HepG2 (cell line): ENCODE results near the gene TOR4A. TPM values are rescaled to one million over a fixed set of nuclear protein-coding genes. Genes with fewer than 3 reads are reported as not detected.
A peak's percentile ranks its signal among the peaks of the same experiment; 100 is the strongest.

Source experiments
- EED ChIP-seq: sonication (generic); formaldehyde crosslinking; IDR thresholded peaks from 2 replicates; pipeline ENCODE4 v1.5.0; 2020; ENCODE audit warnings: mild to moderate bottlenecking, missing genetic modification reagents
- HHEX ChIP-seq: IDR thresholded peaks from 2 replicates; pipeline ENCODE4 v1.6.1; 2016; ENCODE audit warnings: control low read depth
- HOXA3 ChIP-seq: sonication (generic); formaldehyde crosslinking; IDR thresholded peaks from 2 replicates; pipeline ENCODE4 v1.5.0; 2020; ENCODE audit warnings: missing genetic modification reagents
- KDM2A ChIP-seq: sonication (generic); formaldehyde crosslinking; IDR thresholded peaks from 2 replicates; pipeline ENCODE4 v1.4.0; 2020; ENCODE audit warnings: low read depth, missing genetic modification reagents, borderline replicate concordance
- MAZ ChIP-seq, 2 experiments: sonication (generic) in 1 of 2; formaldehyde crosslinking in 1 of 2; IDR thresholded peaks; 2 replicates each; pipeline versions ENCODE4 v1.5.0 to v1.6.1; 2012 to 2020; ENCODE audit warnings: low read depth in 2 of 2, mild to moderate bottlenecking in 2 of 2, borderline replicate concordance in 1 of 2, improper control_type of control experiment in 1 of 2, low read length in 1 of 2, missing genetic modification reagents in 1 of 2, moderate library complexity in 1 of 2
- SALL1 ChIP-seq: sonication (generic); formaldehyde crosslinking; IDR thresholded peaks from 2 replicates; pipeline ENCODE4 v1.8.0; 2022; ENCODE audit warnings: mild to moderate bottlenecking, missing genetic modification reagents
- ZBTB20 ChIP-seq: sonication (generic); formaldehyde crosslinking; IDR thresholded peaks from 2 replicates; pipeline ENCODE4 v1.8.1; 2023; ENCODE audit warnings: missing genetic modification reagents, low read depth, mild to moderate bottlenecking, borderline replicate concordance
- ZBTB7B ChIP-seq: sonication (generic); formaldehyde crosslinking; IDR thresholded peaks from 2 replicates; pipeline ENCODE4 v1.4.0; 2020; ENCODE audit warnings: missing genetic modification reagents
- ZFP1 ChIP-seq: IDR thresholded peaks from 2 replicates; pipeline ENCODE4 v1.6.1; 2016
- ZFP90 ChIP-seq: sonication (generic); formaldehyde crosslinking; IDR thresholded peaks from 2 replicates; pipeline ENCODE4 v1.8.0; 2022; ENCODE audit warnings: missing genetic modification reagents, mild to moderate bottlenecking, inconsistent platforms, borderline replicate concordance
- ZNF333 ChIP-seq: sonication (generic); formaldehyde crosslinking; IDR thresholded peaks from 2 replicates; pipeline ENCODE4 v1.4.0; 2020; ENCODE audit warnings: mild to moderate bottlenecking, missing genetic modification reagents, borderline replicate concordance
- ZNF337 ChIP-seq: sonication (generic); formaldehyde crosslinking; IDR thresholded peaks from 2 replicates; pipeline ENCODE4 v1.5.1; 2020; ENCODE audit warnings: missing genetic modification reagents, low read depth, mild to moderate bottlenecking, borderline replicate concordance
- ZNF550 ChIP-seq: sonication (generic); formaldehyde crosslinking; IDR thresholded peaks from 2 replicates; pipeline ENCODE4 v1.4.0; 2020; ENCODE audit warnings: mild to moderate bottlenecking, missing genetic modification reagents, borderline replicate concordance
- polyA plus RNA-seq, 8 experiments: library from polyadenylated mRNA; depleted of rRNA in 3 of 8; stranded (reverse) in 7 of 8; unstranded in 1 of 8; fragments of >200 nt; fragmentation: Illumina TruSeq in 4 of 8; extraction: Trizol in 4 of 8; gene quantifications; 2 replicates each; pipeline versions ENCODE4 v1.2.1 to v1.2.3, GENCODE V29; 2011 to 2016; ENCODE audit warnings: low read depth in 4 of 8, missing spikeins in 1 of 8, mixed read lengths in 1 of 8; ENCODE audit not compliant: insufficient read depth in 1 of 8
- total RNA-seq, 5 experiments: library from RNA; depleted of rRNA; stranded (reverse); fragments of >200 nt; fragmentation: Illumina TruSeq; extraction: Trizol; gene quantifications; 2 replicates each; pipeline ENCODE4 v1.2.3, GENCODE V29; 2016; ENCODE audit warnings: low read depth in 1 of 5
- TF ChIP-seq, protein P1 (sequence below): sonication (generic); formaldehyde crosslinking; IDR thresholded peaks from 2 replicates; pipeline ENCODE4 v1.4.0; 2020; ENCODE audit warnings: mild to moderate bottlenecking, missing genetic modification reagents
- TF ChIP-seq, protein P2 (sequence below): sonication (generic); formaldehyde crosslinking; IDR thresholded peaks from 2 replicates; pipeline ENCODE4 v1.4.0; 2020; ENCODE audit warnings: missing genetic modification reagents, mild to moderate bottlenecking, borderline replicate concordance
- TF ChIP-seq, protein P3 (sequence below), 2 experiments: sonication (generic) in 1 of 2; formaldehyde crosslinking in 1 of 2; IDR thresholded peaks; 2 replicates each; pipeline versions ENCODE4 v1.5.1 to v1.6.1; 2011 to 2020; ENCODE audit warnings: borderline replicate concordance in 1 of 2, low read depth in 1 of 2, low read length in 1 of 2, mild to moderate bottlenecking in 1 of 2, missing genetic modification reagents in 1 of 2, moderate library complexity in 1 of 2
- TF ChIP-seq, protein P4 (sequence below): sonication (generic); formaldehyde crosslinking; IDR thresholded peaks from 2 replicates; pipeline ENCODE4 v1.5.0; 2020; ENCODE audit warnings: mild to moderate bottlenecking, missing genetic modification reagents, borderline replicate concordance

The TOR4A gene
- total and polyA plus RNA-seq, 2 of the 13 experiments (the other 11 are each of a cell fraction or from before 2014, with no cell fraction given) = 11.1 to 14.2 TPM

DNA sequence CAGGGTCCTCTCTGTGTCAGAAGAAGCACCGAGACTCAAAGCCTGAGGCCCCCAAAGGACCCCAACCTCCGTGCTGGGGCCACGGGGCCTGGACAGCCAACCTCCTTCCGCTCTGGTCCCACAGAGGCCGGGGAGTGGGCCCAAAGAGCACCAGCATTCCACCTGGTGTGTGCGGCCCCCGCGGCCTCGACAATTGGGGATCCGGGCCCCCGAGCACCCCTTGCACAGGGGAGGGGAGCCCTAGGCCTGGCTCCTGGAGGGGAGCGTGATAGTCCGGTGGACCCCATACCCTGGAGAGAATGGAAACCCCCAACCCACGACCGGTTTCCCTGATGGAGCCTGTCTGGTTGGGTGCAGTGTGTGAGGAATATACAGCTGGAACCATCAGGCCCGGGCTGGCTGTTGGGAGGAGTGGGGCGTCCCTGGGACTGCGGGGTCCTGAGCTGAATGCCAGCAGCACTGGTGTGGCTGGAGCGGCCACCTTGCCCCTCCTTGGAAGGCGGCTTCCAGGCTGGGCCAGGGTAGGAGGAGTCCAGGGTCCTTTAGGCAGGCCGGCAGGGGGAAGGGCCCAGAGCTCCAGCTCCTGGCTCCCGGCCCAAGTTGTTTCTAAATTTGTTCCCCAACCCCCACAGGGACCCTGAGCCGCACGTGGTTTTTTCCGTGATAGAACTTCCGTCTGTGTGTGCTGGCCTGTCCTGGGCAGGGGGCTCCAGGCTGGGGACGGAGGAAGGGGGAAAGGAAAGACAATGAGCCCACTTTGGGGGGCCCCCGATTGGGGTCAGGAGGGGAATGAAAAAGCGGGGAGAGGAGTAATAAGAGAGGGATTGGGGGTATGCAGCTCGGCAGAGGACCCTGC lies 825 bp upstream of the TOR4A start (continued):
- TF ChIP-seq ZNF337 (CRISPR knock-in tag) = no peak
- peak; percentile 13 for TF ChIP-seq ZBTB7B (CRISPR knock-in tag)
- TF ChIP-seq KDM2A = peak; percentile 60; the same call in 1 of the 2 replicates
- TF ChIP-seq, protein P1, sequence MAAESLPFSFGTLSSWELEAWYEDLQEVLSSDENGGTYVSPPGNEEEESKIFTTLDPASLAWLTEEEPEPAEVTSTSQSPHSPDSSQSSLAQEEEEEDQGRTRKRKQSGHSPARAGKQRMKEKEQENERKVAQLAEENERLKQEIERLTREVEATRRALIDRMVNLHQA (CRISPR knock-in tag) = no peak
- no peak for TF ChIP-seq ZNF550 (CRISPR knock-in tag)
- 0 out of 2 replicates have a peak, but pooled peaks have one; percentile 31 for TF ChIP-seq ZNF333 (CRISPR knock-in tag)
- TF ChIP-seq ZFP1 = no peak
- TF ChIP-seq, protein P2, sequence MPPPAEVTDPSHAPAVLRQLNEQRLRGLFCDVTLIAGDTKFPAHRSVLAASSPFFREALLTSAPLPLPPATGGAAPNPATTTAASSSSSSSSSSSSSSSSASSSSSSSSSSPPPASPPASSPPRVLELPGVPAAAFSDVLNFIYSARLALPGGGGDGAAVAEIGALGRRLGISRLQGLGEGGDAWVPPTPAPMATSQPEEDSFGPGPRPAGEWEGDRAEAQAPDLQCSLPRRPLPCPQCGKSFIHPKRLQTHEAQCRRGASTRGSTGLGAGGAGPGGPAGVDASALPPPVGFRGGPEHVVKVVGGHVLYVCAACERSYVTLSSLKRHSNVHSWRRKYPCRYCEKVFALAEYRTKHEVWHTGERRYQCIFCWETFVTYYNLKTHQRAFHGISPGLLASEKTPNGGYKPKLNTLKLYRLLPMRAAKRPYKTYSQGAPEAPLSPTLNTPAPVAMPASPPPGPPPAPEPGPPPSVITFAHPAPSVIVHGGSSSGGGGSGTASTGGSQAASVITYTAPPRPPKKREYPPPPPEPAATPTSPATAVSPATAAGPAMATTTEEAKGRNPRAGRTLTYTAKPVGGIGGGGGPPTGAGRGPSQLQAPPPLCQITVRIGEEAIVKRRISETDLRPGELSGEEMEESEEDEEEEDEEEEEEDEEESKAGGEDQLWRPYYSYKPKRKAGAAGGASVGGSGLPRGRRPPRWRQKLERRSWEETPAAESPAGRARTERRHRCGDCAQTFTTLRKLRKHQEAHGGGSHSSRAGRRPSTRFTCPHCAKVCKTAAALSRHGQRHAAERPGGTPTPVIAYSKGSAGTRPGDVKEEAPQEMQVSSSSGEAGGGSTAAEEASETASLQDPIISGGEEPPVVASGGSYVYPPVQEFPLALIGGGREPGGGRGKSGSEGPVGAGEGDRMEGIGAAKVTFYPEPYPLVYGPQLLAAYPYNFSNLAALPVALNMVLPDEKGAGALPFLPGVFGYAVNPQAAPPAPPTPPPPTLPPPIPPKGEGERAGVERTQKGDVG (CRISPR knock-in tag) = peak; percentile 61; the same call in 1 of the 2 replicates
- TF ChIP-seq SALL1 (CRISPR knock-in tag) = no peak
- TF ChIP-seq HOXA3 (CRISPR knock-in tag) = 0 out of 2 replicates have a peak, but pooled peaks have one; percentile 3
- TF ChIP-seq MAZ (IDR thresholded peaks at IDR 0.05; ENCODE audit: borderline replicate concordance, low read depth, low read length) = no peak; the same call in 1 of the 2 replicates
- 0 out of 2 replicates have a peak, but pooled peaks have one; percentile 41 for TF ChIP-seq MAZ (CRISPR knock-in tag; IDR thresholded peaks at IDR 0.05; ENCODE audit: low read depth)
- peak; percentile 10; the same call in 1 of the 2 replicates for TF ChIP-seq ZBTB20 (CRISPR knock-in tag)
- TF ChIP-seq HHEX (CRISPR knock-in tag) = no peak
- peak; percentile 60; the same call in 1 of the 2 replicates for TF ChIP-seq EED (CRISPR knock-in tag)
- 0 out of 2 replicates have a peak, but pooled peaks have one; percentile 19 for TF ChIP-seq ZFP90
- TF ChIP-seq, protein P3, sequence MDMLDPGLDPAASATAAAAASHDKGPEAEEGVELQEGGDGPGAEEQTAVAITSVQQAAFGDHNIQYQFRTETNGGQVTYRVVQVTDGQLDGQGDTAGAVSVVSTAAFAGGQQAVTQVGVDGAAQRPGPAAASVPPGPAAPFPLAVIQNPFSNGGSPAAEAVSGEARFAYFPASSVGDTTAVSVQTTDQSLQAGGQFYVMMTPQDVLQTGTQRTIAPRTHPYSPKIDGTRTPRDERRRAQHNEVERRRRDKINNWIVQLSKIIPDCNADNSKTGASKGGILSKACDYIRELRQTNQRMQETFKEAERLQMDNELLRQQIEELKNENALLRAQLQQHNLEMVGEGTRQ (IDR thresholded peaks at IDR 0.05; ENCODE audit: low read depth, low read length) = no peak
- TF ChIP-seq, protein P3 (CRISPR knock-in tag; IDR thresholded peaks at IDR 0.05; ENCODE audit: borderline replicate concordance) = no peak
- TF ChIP-seq, protein P4, sequence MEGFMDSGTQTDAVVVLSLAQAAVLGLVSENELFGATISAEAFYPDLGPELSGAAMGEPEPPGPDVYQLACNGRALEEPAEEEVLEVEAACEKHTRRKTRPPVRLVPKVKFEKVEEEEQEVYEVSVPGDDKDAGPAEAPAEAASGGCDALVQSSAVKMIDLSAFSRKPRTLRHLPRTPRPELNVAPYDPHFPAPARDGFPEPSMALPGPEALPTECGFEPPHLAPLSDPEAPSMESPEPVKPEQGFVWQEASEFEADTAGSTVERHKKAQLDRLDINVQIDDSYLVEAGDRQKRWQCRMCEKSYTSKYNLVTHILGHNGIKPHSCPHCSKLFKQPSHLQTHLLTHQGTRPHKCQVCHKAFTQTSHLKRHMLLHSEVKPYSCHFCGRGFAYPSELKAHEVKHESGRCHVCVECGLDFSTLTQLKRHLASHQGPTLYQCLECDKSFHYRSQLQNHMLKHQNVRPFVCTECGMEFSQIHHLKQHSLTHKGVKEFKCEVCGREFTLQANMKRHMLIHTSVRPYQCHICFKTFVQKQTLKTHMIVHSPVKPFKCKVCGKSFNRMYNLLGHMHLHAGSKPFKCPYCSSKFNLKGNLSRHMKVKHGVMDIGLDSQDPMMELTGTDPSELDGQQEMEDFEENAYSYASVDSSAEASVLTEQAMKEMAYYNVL = peak; percentile 37; the same call in 1 of the 2 replicates
